Measurements from ENCODE around the gene EFTUD2. TPM values are rescaled to one million over a fixed set of nuclear protein-coding genes. Genes with fewer than 3 reads are reported as not detected.

Gene EFTUD2
- total RNA-seq, 1 donor from 2014 or later = 192 TPM

GRCh38 chr17:44847586-44847985, 51.7 kb downstream of the EFTUD2 start, which contains the start of gene HIGD1B:
Gene HIGD1B, plus strand, starts transcription at chr17:44847883. Its CDS starts 270 bp downstream, at chr17:44848153.
- Mint-ChIP-seq H3K27me3 (no peaks in the 10 kb centered on the region), H3K27ac (no peak within 1 kb of the TSS), H3K36me3 (ENCODE audit: low read depth) (peaks cover 34% of the 10 kb centered on the region), H3K9me3 (no peaks in the 10 kb centered on the region), H3K4me3 (no peak within 1 kb of the TSS), H3K4me1 (peaks cover 10% of the 10 kb centered on the region)
- ChIA-PET POLR2A (no interaction called here), CTCF (no interaction called here)
- TF ChIP-seq CTCF (IDR thresholded peaks at IDR 0.05) = no peak
- no peak for ATAC-seq (ENCODE audit: low read depth)
- no peak for DNase-seq
- intact Hi-C loops (cut with micrococcal nuclease) = no loop called here

GRCh38 chr17:44846206-44846605, 53.0 kb downstream of the EFTUD2 start:
- Mint-ChIP-seq H3K4me3 (no peak overlapping the region), H3K27ac (no peak overlapping the region), H3K36me3 (ENCODE audit: low read depth) (peaks cover 23% of the 10 kb centered on the region), H3K4me1 (peaks cover 10% of the 10 kb centered on the region), H3K27me3 (no peaks in the 10 kb centered on the region), H3K9me3 (no peaks in the 10 kb centered on the region)
- no peak for TF ChIP-seq CTCF (IDR thresholded peaks at IDR 0.05)
- DNase-seq (no peak), ATAC-seq (ENCODE audit: low read depth) (no peak)
- CTCF ChIA-PET = no interaction called here
- POLR2A ChIA-PET = no interaction called here
- intact Hi-C loops (cut with micrococcal nuclease) = no loop called here

GRCh38 chr17:44844390-44844830, 54.8 kb downstream of the EFTUD2 start:
- TF ChIP-seq CTCF (IDR thresholded peaks at IDR 0.05) = no peak

GRCh38 chr17:44842748-44843147, 56.5 kb downstream of the EFTUD2 start:
- TF ChIP-seq CTCF (IDR thresholded peaks at IDR 0.05) = no peak
- Mint-ChIP-seq H3K4me1 (no peaks in the 10 kb centered on the region), H3K4me3 (no peak overlapping the region), H3K9me3 (no peaks in the 10 kb centered on the region), H3K27me3 (no peaks in the 10 kb centered on the region), H3K36me3 (ENCODE audit: low read depth) (no peaks in the 10 kb centered on the region), H3K27ac (no peak overlapping the region)
- no peak for DNase-seq
- ChIA-PET POLR2A (no interaction called here), CTCF (no interaction called here)
- intact Hi-C loops (cut with micrococcal nuclease) = no loop called here
- ATAC-seq (ENCODE audit: low read depth) = no peak

More at GRCh38 chr17:44844390-44844830, 54.8 kb downstream of the EFTUD2 start:
- Mint-ChIP-seq H3K27ac (no peak overlapping the region), H3K27me3 (no peaks in the 10 kb centered on the region), H3K4me3 (no peak overlapping the region), H3K9me3 (no peaks in the 10 kb centered on the region), H3K36me3 (ENCODE audit: low read depth) (peaks cover 7% of the 10 kb centered on the region), H3K4me1 (no peaks in the 10 kb centered on the region)
- DNase-seq (no peak), ATAC-seq (ENCODE audit: low read depth) (no peak)
- intact Hi-C loops (cut with micrococcal nuclease) = no loop called here
- ChIA-PET CTCF (no interaction called here), POLR2A (no interaction called here)

- no peak overlapping the region for H3K4me3 Mint-ChIP-seq
- H3K9me3 Mint-ChIP-seq = no peaks in the 10 kb centered on the region
- H3K27ac Mint-ChIP-seq = no peak overlapping the region
- ATAC-seq (ENCODE audit: low read depth) = no peak
- TF ChIP-seq CTCF (IDR thresholded peaks at IDR 0.05) = no peak
- intact Hi-C loops (cut with micrococcal nuclease) = no loop called here
- H3K27me3 Mint-ChIP-seq = no peaks in the 10 kb centered on the region
- no peaks in the 10 kb centered on the region for H3K36me3 Mint-ChIP-seq (ENCODE audit: low read depth)
- DNase-seq = no peak
- POLR2A ChIA-PET = no interaction called here
- H3K4me1 Mint-ChIP-seq = no peaks in the 10 kb centered on the region
- CTCF ChIA-PET = no interaction called here
Measured at GRCh38 chr17:44840936-44841335, 58.3 kb downstream of the EFTUD2 start.
